Left kidney (tissue), 2 donors: Measurements from ENCODE around the gene TGFB2. TPM values are rescaled to one million over a fixed set of nuclear protein-coding genes. Genes with fewer than 3 reads are reported as not detected.

Source experiments
- DNase-seq: peaks from one replicate; pipeline ENCODE4 v3.0.0-alpha.2; 2013
- polyA plus RNA-seq: library from polyadenylated mRNA; unstranded; fragments of 120-200 nt; gene quantifications from one replicate; pipeline ENCODE4 v1.2.1, GENCODE V29; 2013; ENCODE audit not compliant: insufficient read length

Gene TGFB2
- polyA plus RNA-seq, 1 donor = 14.0 TPM

DNA sequence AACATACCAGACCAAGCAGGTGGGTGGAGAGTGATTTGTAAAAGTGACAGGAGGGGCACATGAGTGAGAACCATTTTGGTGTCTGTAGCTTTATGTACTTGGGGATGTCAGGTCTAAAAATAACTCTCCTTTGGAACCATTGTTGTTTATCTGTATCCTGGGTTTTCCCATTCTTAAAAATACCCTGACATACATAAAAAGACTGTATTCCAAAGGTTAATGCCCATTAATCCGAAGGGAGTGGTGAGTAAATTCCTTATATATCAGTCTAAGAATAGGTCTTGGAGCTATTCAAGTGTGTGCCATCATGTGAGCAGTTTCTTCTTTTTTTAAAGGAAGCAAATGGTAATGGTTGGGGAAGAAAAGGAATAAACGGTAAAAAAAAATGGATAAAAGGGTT is 117.5 kb downstream of the TGFB2 start:
- DNase-seq = no peak

DNA sequence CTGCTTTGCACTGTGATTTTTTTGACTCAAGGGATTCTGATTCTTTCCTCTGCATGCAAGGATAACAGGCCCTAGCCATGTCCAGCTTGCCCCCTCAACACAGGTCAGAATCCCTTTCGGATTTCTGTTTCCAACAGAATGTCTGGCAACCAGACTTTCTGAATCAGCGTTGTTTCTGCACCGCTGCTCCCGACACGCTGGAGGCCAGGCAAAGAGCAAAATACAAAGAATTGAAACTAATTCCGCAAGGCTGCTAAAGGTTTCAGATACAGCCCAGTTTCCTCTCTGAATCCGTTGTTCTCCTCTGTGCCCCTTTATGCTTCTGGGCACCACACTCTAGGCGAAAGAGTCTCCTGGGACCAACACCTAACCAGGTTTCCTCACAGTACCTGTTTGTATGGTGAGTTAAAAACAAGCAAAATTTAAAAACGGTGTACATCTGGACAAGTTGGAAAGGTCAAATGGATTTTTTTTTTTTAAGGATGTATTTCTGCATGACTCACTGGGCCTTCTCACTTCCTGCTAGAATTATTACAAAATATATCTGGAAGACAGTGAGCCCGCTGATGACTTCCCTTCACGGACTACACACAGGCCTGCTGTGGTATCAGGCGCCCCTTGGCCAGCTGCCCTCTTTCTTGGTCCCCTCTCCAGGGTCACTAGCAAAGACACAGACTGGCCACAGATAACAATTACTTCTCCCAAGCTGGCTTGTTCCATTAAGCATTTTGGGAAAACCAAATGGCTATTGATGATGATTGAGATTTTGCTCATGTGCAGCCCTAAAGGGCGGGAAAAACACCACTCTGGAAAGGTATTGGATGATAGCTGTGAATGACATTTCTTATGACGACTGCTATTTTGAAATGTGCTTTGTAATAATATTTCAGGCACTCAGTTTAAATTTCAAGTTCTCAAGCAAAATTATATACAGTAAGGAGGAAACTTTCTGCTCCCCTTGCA is 118.3 kb downstream of the TGFB2 start:
- DNase-seq = no peak

DNA sequence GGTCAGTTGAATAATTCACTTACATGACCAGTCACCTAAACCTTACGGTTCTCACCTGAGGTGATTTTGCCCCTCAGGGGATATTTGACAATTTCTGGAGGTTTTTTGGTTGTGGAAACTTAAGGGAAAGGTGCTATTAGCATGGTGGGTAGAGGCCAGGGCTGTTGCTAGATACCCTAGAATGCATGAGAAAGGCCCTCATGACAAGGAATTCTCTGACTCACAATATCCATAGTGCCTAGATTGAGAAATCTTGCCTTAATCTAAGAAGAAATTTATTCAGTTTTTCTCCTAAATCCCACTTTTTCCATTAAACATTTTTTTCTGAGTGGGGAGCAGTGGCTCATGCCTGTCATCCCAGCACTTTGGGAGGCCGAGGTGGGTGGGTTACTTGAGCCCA is 119.7 kb downstream of the TGFB2 start:
- no peak for DNase-seq

DNA sequence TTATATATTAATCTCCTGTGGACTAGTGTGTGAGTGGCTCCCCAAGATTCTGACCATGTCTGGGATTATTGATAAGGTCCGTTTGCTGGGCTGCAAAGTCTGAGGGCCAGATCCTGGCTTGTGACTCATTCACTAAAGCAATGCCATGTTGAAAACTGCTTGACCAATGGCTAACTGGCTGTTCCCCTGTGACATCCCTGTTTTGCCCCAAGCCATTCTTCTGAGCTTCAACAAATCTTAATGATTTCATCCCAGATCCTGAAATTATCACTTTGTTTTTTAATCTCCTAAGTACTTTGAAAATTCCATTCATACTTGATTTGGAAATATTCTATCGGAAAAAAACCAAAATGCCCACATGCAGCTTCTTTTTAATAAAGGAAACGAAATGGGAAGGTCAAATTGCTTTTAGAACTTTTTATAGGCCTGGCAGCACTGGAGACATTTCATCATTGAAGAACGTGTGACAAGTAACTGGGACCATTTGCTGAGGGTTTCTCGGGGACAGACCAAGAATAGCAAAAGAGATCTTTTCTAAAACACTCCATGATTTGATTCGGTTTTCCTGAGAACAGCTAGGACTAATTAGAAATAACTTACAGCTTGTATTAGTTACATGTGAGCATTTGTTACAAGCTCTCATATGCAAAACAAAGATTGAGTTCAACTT is 121.3 kb downstream of the TGFB2 start:
- DNase-seq = no peak

DNA sequence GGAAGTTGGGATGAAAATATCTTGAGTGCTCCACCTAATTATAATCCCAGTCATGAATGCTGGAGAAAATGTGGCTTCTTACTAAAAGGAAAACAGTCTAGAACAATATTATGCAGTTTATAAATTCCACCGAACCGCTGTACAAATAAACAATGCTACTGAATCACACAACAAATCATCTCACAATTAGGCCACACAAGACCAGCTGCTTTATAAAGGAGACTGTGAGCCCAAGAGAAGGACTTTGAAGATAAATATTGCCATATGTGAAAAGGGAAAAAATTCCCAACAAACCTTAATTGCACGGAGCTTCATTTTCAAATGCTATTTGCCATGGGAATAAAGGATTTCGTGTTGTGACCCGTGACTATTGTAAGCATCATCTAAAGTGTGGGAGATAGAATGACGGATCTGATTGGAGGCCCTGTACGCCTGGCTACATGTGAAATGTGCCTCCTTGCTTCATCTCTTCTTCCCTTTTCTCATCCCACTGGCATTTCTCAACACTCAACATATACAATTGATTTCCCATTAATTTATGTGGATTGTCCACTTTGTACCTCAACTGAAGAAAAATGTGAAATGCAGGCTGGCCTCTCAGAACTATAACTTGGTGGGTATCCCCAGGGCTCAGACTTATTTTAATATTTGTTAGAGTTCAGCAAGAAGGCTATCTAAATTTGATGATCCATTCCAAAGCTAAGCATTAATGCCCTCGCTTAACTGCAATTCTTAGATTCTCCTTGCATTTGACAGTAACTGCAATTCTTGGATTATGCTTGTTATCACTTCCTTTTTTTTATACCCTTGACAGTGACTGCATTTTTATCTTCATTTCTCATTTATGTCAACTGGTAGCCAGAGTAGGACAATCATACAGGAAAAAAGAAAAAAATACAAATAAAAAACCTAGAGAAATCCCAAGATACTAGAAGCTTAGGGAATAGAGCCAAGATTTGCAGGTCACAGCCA is 122.3 kb downstream of the TGFB2 start:
- no peak for DNase-seq

DNA sequence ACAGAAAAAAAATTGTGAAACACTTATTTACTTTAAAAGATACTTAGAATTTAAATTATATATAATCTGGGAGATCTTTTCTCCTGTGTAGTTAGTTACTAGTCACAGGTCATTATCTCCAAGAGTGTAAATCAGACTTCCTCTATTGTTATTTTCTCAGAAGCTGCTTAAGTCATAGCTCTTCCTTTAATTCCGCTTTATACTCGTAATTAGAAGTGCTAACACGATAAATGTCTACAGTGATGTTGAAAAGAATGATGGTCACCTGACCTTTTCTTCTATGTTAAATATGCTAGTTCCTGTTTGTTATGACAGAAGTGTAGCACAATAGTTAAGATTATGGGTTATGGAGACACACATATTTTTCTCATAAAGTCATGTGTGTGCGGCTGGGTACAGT is 123.6 kb downstream of the TGFB2 start:
- DNase-seq = no peak

DNA sequence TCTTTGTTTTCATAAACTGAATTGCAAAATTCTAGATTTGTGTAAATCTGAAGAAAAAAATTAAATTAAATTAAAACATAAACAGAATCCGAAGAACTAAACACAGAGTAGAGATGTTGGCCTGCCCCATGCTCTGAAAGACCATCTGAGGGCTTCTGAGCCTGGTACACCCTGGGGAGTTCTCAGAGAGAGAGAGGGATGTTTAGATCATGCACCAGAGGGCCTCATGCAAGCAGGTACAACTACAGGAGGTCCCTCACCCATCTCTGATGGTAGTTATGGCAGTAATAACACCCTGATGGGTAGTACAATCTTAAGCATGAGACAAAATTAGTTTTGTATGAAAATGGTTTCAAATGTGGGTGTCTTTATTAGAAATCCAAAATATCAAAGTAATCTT is 127.7 kb downstream of the TGFB2 start:
- DNase-seq = no peak

DNA sequence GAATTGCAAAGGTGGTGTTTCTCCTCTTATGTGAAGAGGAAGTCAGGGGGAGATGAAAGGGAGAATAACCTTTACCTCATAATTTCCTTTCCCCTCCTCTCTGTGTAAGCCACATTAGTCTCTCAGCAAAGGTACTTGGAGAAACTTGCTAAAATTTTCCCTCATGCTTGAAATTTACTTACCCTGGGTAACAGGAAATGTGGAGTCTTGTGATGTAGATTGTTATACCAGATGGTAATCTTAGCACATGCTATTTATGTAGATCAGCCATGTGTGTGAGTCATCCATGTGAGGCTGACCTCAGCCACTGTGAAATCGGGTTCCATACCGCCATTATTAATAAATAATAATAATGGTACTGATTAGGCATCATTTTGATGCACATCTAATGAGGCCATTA is 128.4 kb downstream of the TGFB2 start:
- DNase-seq = no peak

DNA sequence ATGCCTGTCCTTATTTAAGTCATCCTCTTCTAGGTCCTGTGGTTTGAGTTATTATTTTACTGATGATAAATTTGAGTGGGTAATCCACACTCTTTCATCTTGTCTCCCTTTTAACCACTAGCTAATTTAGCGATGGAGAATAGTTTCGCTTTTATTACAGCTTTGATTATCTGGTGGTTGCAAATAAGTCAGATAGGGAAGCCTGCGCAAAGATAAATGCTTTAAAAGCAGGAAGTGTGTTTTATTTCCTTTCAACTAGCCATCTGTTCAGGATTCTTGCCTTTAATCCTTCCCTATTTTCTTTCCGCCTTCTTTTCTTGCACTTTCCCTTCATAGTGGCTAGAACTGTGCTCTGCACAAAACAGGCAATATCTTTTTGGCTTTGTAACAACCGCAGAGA is 129.0 kb downstream of the TGFB2 start:
- DNase-seq = no peak

DNA sequence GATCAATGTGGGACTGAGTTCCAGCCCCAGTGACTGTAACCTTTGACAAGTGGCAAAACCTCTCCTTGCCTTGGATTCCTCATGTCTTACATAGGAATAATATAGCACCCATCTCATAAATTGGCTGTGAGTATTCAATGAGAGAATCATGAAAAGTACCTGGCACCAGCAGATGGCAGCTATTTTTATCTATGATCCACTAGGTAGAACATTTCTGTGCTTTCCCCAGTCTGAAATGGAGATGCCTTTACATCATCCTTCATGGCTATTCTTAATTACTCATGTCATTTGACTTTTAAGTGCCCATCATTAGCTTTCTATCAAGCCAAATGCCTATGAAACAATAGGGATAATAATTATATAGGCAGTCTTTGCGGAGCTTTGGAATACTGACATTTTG is 130.1 kb downstream of the TGFB2 start:
- no peak for DNase-seq

DNA sequence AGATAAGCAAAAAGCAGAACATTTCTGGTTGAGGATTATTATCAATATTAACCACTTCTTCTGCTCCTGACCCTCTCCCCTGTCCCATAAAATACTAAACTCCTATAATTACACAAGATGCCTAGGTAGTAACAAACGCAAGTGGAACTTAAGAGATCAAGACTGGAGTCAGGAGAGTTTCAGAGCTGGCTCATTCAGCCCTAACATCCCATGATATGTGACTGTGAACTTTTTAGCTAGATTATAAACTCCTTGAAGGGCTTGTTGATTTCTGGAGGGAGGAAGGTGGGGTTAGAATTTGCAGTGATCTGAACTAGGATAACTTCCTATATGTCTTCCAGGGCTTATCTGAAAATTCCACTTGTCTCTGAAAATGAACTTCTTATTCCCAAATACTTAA is 130.6 kb downstream of the TGFB2 start:
- DNase-seq = no peak

DNA sequence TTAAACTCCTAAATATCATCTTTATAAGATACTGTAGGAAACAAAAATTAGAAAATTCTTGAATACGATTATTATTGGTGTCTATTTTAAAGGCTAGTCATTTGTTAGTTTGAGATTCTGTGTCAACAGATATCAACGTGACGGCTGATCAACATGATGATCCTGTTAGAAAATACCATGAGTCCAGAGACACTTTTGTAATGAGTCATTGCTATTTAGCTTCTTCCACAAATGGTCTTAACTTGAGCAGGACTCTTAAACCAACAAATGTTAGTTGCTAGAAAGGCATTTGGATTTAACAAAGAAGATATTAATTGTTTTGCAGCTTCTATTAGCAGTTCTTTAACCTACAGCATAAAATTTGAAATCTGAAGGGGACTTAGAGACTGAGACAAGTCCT is 131.2 kb downstream of the TGFB2 start:
- DNase-seq = no peak

DNA sequence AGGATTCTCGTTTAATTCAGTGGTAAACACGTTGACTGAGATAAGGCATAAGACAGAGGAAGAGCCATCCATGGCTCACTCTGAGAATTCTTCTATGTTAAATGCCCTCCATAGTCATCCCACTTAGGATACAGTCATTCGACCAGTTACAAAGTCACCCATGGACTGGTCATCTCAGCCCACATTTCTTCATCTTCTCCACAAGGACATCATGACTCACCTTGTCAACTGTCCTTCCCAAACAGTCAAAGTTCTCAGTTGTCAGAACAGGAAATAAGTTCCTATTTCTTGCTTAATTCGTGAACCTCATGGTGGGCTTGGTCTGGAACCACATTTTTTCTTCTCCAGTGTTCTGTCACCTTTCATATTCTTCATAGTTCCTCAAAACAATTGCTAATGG is 133.2 kb downstream of the TGFB2 start:
- DNase-seq = no peak

DNA sequence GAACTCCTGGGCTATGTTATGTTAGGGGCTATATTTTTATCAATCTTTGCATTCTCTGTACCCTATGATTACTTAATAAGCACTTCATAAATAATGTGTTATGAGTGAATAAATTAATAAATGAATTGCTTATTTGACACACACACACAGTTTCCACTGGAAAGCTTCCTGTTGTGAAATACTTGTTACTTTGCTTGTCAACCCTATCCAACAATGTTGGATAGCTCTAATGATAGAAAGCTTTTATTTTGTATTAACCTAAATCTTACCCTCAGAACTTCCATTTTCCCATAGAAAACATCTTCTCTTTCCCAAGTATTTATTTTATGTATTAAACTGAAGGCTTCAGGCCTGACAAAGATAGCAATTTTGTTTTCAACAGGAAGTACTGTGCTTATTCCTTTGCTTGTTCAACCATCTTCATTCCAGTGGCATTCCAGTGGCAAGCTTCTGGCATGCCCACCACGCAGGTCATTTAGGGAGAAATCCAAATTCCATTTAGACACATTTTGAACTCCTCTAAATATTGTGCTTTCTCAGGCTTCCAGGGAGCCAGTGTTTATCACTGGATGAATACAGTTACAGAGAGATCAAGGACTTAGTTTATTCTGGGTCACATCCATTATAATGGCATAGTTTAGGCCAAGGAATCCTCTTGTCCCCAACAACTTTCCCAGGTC is 134.4 kb downstream of the TGFB2 start:
- DNase-seq = no peak

DNA sequence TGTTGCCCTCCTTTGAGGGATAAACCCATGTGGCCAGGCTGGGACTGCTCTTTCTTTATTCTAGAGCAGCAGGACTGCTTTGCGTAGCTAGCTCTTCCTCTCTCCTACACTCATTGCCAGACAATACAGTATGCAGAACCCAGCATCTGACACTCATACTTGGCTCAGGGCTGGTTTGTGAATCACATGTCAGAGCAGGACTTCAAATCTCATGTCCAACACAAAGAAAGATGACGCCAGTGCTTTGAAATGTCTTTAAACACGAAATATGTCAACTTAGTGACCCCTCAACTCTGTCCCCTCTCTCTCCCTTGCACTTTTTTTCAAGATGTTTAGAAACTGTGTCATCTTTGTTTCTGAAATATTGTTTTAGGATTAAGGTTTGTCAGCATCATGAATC is 135.0 kb downstream of the TGFB2 start:
- no peak for DNase-seq

DNA sequence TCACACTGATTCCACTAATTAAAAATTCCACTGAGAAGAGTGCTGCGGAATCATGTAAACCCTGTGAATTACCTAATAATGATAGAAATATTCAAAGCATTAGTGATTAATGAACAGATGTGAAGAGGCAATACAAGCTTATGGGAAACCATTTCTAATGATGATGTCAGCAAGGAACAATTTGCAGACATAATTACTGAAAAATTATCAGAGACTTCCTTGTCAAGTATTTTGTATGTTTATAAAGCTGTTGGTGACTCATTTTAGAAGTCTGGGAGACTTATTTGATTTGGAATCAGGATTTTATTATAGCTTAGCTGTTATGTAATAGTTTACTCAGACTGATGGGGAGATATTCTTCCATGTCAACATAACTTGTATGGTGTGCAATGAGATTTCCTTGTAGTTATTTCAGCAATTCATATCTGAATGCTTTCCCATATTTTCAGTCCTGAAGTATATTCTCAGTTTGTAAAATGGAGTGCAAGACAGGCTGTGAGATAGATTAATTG is 135.5 kb downstream of the TGFB2 start:
- no peak for DNase-seq

DNA sequence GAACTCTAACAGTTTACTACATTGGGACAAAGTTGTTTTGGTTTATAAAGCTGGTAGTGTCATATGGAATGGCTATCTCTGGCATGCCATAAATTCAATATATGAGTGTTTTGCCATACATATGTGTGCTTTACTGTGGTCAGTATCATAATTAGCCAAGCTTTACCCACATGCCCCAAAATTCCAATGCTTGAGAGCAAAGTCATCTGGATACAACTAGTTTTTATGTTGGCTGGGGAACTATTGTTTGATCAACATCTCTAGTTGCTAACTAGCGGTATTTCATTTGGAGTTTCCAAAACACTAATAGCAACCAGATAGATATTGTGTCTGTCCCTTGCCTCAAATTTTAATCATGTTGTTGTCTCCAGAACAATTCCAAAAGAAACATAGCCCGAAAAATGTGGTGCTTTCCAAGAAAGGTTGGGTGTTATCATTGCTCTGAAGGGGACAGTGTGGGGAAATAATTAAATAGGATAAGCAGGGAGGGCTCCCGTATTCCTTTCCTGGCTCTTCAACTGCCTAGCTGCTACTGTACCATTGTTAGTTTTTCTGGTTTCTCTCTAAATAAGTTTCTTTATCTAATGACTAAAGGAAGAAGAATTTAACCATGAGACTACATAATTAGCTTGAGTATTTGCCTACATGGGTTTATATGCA is 136.1 kb downstream of the TGFB2 start:
- no peak for DNase-seq

DNA sequence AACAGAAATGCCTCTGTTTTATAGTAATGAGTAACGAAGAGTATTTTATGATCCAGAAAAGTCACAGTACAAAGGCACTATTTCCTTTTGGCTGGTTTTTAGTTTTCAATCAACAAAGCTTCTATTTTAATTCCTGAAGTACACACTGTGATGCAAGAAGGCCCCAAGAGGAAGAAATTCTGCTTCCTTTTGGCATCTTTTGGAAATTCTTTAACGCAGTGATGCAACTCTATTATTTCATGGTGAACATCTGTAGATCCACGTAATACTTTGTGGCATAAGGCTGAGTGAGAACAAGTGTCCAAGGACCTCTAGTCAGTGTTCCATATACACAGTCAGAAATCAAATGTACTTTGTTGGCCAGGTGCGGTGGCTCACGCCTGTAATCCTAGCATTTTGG is 137.5 kb downstream of the TGFB2 start:
- no peak for DNase-seq

DNA sequence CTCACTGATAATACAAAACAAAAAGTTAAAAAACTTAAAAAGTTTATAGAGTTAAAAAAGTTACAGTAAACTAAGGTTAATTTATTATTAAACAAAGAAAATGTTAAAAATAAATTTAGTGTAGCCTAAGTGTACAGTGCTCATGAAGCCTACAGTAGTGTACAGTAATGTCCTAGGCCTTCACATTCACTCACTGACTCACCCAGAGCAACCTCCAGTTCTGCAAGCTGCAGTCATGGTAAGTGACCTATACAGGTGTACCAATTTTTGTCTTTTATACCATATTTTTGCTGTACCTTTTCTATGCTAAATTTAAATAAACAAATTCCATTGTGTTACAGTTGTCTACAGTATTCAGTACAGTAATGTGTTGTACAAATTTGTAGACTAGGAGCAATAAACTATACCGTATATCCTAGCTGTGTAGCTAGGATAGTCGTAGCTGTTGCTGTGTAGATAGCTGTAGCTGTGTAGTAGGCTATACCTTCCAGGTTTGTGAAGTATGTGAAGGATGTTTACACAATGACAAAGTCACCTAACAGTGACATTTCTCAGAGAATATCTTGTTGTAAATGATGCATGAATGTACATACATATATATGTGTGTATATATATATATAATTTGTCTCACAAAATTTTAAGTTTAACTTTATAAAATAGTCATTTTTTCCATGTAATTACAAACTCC is 140.2 kb downstream of the TGFB2 start:
- no peak for DNase-seq

DNA sequence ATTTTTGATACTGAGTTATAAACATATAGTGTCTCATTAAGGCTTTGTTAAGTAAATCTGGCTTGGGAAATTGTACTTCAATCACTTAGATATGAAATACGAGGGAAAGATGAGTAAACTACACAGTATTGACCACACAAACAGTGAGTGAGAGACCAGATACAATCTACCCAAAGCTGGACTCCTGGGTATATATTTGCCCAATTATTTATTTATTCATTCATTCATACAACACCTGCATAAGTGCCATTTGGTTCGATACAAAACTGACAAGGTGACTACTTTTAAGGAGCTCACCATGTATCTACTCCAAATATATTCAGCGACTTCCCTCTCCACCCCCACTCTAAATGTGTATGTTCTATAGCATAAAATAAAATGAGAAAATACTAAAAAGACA is 143.4 kb downstream of the TGFB2 start:
- no peak for DNase-seq
